Tibial artery (tissue), 4 donors: ENCODE data around the gene AQP6.

Experiments
- DNase-seq, 2 donors: peaks; one replicate each; pipeline ENCODE4 v3.0.0-alpha.2; 2019
- H3K27ac ChIP-seq, 2 donors: fragments of 200-600 bp; sonication (generic) in 1 of 2; 1 replicate in 1 of 2; 2 replicates in 1 of 2; pipeline ENCODE4 v1.5.1; 2018 to 2019; ENCODE audit warnings: mild to moderate bottlenecking in 1 of 2
- H3K27me3 ChIP-seq, 2 donors: fragments of 200-600 bp; sonication (generic) in 1 of 2; one replicate each; pipeline versions ENCODE4 v1.5.1 to v1.6.0; 2016 to 2019
- H3K36me3 ChIP-seq, 3 donors: fragments of 200-600 bp; sonication (generic) in 2 of 3; one replicate each; pipeline ENCODE4 v1.5.1; 2016 to 2019; ENCODE audit warnings: mild to moderate bottlenecking in 2 of 3
- H3K4me1 ChIP-seq, 4 donors: fragments of 200-600 bp; sonication (generic) in 2 of 4; 1 replicate in 3 of 4; 2 replicates in 1 of 4; pipeline ENCODE4 v1.5.1; 2016 to 2019
- H3K4me3 ChIP-seq, 2 donors: fragments of 200-600 bp; sonication (generic) in 1 of 2; 1 replicate in 1 of 2; 2 replicates in 1 of 2; pipeline ENCODE4 v1.5.1; 2018 to 2019; ENCODE audit warnings: mild to moderate bottlenecking in 2 of 2
- H3K9me3 ChIP-seq, 3 donors: fragments of 200-600 bp; sonication (generic) in 1 of 3; one replicate each; pipeline ENCODE4 v1.5.1; 2016 to 2019
- intact Hi-C: fragments of 100-400 bp; cut with DNase I; formaldehyde crosslinking; loops from one replicate; pipeline ENCODE4 v1.15.0; 2023; ENCODE audit warnings: low total_unique reads
- TF ChIP-seq, protein P1 (sequence below), 2 experiments: fragments of 200-600 bp in 1 of 2; fragments of 450-650 bp in 1 of 2; IDR thresholded peaks; one replicate each; pipeline ENCODE4 v1.5.1; 2017 to 2019; ENCODE audit warnings: antibody characterized with exemption in 2 of 2, mild to moderate bottlenecking in 1 of 2, moderate library complexity in 1 of 2

AQP6 gene

DNA sequence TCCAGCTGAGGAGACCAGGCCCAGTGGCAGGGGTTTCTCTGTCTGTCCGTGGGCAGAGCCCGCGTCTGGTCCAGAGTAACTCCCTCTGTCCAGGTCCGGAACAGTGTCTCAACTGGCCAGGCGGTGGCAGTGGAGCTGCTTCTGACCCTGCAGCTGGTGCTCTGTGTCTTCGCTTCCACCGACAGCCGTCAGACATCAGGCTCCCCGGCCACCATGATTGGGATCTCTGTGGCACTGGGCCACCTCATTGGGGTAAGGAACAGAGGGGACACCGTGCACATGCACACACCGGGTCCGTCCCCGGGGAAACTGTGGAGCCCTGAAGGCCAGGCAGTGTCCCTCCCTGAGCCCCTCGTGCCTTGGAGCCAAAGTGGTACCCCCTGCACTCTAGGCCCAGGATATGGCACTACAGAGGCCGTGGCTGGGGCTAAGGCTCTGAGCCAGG lies 1.5 kb downstream of the AQP6 start:
- Histone ChIP-seq H3K4me3 (no peak overlapping the region), H3K4me1 (peaks cover 0 to 16% (median 12%) of the 10 kb centered on the region in 4 donors), H3K27me3 (peaks cover 0 to 15% of the 10 kb centered on the region in 2 donors), H3K36me3 (no peaks in the 10 kb centered on the region), H3K27ac (no peak overlapping the region), H3K9me3 (no peaks in the 10 kb centered on the region)
- DNase-seq = peak; percentile 63 to 76
- TF ChIP-seq, protein P1, sequence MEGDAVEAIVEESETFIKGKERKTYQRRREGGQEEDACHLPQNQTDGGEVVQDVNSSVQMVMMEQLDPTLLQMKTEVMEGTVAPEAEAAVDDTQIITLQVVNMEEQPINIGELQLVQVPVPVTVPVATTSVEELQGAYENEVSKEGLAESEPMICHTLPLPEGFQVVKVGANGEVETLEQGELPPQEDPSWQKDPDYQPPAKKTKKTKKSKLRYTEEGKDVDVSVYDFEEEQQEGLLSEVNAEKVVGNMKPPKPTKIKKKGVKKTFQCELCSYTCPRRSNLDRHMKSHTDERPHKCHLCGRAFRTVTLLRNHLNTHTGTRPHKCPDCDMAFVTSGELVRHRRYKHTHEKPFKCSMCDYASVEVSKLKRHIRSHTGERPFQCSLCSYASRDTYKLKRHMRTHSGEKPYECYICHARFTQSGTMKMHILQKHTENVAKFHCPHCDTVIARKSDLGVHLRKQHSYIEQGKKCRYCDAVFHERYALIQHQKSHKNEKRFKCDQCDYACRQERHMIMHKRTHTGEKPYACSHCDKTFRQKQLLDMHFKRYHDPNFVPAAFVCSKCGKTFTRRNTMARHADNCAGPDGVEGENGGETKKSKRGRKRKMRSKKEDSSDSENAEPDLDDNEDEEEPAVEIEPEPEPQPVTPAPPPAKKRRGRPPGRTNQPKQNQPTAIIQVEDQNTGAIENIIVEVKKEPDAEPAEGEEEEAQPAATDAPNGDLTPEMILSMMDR (IDR thresholded peaks at IDR 0.05) = peak; percentile 48 to 57
- intact Hi-C loops = no loop called here

DNA sequence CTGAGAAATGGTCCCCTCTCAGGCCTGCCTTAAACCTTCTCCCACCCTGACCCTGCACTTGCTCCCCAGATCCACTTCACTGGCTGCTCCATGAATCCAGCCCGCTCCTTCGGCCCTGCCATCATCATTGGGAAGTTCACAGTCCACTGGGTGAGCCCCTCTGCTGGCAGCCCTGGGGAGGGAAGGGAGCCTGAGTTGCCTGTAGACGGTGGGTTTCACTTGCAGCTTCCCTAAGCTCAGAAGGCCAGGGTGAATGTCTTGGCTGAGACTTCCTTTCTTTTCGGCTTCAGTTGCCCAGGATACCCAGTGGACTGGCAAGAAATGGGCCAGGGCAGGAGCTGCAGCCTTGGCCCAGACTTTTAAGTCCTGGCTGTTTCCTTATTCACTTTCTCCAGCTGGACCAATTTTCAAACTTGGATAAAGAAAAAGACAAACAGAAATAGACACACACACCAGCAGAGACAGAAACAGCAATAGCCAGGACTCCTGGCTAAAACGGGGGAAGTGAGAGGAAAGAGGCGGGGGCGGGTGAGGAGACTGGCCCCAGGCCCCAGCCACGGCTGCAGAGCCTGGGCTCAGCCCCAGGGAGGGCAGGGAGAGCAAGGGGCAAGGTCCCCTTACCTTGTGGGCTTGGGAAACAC lies 2.0 kb downstream of the AQP6 start:
- peaks cover 0 to 16% (median 12%) of the 10 kb centered on the region in 4 donors for H3K4me1 ChIP-seq

DNA sequence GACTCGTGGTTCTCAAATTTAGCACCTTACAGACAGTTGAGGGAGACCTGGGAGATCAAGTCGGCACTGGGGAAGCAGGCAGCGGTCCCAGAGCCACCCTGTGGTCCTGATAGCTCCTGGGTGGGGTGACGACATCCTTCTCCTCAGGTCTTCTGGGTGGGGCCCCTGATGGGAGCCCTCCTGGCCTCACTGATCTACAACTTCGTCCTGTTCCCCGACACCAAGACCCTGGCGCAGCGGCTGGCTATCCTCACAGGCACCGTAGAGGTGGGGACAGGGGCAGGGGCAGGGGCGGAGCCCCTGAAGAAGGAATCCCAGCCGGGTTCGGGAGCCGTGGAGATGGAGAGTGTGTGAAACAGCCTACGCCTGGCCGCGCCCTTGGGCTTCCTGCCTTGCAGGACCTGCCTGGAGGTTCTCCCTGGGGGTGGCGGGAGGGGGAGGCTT lies 2.6 kb downstream of the AQP6 start:
- TF ChIP-seq, protein P1 (IDR thresholded peaks at IDR 0.05) = no peak
- intact Hi-C loops = no loop called here
- Histone ChIP-seq H3K9me3 (no peaks in the 10 kb centered on the region), H3K27me3 (peaks cover 0 to 5% of the 10 kb centered on the region in 2 donors), H3K4me1 (peaks cover 0 to 16% (median 12%) of the 10 kb centered on the region in 4 donors), H3K4me3 (no peak overlapping the region), H3K27ac (peak overlapping the region in 1 of 2 donors; percentile 0), H3K36me3 (no peaks in the 10 kb centered on the region)
- peak in 1 of 2 donors; percentile 59 for DNase-seq

More for the DNA sequence above, 2.0 kb downstream of the AQP6 start:
- peaks cover 0 to 10% of the 10 kb centered on the region in 2 donors for H3K27me3 ChIP-seq
- TF ChIP-seq, protein P1 (IDR thresholded peaks at IDR 0.05) = no peak
- intact Hi-C loops = no loop called here
- H3K9me3 ChIP-seq = no peaks in the 10 kb centered on the region
- peak in 1 of 2 donors; percentile 48 for DNase-seq
- no peak overlapping the region for H3K4me3 ChIP-seq
- peak overlapping the region in 1 of 2 donors; percentile 0 for H3K27ac ChIP-seq
- no peaks in the 10 kb centered on the region for H3K36me3 ChIP-seq

DNA sequence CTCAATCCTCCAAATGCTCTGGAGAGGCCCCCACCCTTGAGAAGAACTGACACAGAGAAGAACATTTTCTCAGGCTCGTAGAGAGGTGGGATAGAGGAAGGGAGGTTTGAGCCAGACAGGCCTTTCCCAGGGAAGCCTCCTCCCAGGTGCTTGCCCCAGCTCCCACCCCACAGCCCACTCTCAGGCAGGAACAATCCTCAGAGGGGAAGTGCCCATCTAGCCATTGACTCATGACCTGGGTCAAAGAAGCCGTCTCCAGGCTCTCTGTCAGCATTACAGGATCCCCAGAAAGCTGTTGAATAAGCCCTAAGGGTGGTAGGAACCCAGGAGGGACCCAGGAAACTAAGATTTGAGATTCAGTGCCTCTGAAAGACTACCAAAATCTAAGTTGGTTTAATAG lies 3.8 kb downstream of the AQP6 start:
- no peaks in the 10 kb centered on the region for H3K9me3 ChIP-seq
- DNase-seq = peak in 1 of 2 donors; percentile 53
- no peak overlapping the region for H3K27ac ChIP-seq
- no peak overlapping the region for H3K4me3 ChIP-seq
- H3K27me3 ChIP-seq = no peaks in the 10 kb centered on the region
- TF ChIP-seq, protein P1 (IDR thresholded peaks at IDR 0.05) = no peak
- H3K36me3 ChIP-seq = no peaks in the 10 kb centered on the region
- peaks cover 0 to 16% (median 12%) of the 10 kb centered on the region in 4 donors for H3K4me1 ChIP-seq
- intact Hi-C loops = no loop called here

DNA sequence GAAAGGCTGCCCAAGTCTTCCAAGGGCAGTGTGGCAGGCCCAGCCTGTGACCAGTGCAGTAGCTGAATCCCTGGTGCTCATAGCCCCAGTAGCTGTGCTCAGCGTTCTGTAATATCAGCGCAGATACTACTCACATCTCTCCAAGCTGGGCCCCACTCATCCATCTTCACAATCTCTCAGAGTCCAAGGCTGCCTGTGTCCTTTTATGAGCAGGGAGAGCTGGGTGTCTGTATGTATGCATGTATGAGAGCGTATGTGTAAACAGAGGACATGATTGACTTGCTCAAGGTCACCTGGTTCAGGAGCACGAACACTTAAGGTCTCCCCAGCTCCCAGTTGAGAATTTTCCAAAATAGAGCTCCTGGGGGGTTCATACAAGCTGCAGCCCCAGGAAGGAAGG lies 5.4 kb downstream of the AQP6 start:
- TF ChIP-seq, protein P1 (IDR thresholded peaks at IDR 0.05) = no peak
- intact Hi-C loops = no loop called here
- Histone ChIP-seq H3K36me3 (no peaks in the 10 kb centered on the region), H3K4me1 (peaks cover 0 to 16% (median 12%) of the 10 kb centered on the region in 4 donors), H3K27me3 (no peaks in the 10 kb centered on the region), H3K4me3 (no peak overlapping the region), H3K27ac (no peak overlapping the region), H3K9me3 (no peaks in the 10 kb centered on the region)
- DNase-seq = no peak
